Lower lobe of right lung (tissue), 2 donors: ENCODE data around the gene ZSWIM5. TPM values are rescaled to one million over a fixed set of nuclear protein-coding genes. Genes with fewer than 3 reads are reported as not detected.
"Not testable (repeated sequence)": the region's sequence is repeated elsewhere in the genome, so short reads cannot be mapped to it uniquely, and the experiment has no call there.

Experiments
- ATAC-seq, 2 donors: fragments of 200-7000 bp; cut with Tn5 transposase; one replicate each; pipeline ENCODE4 v1.9.1; 2020 to 2022; ENCODE audit warnings: mild to moderate bottlenecking in 2 of 2, moderate library complexity in 2 of 2
- DNase-seq: peaks from one replicate; pipeline ENCODE4 v3.0.0-alpha.2; 2020
- H3K27ac ChIP-seq: fragments of 200-600 bp; one replicate; pipeline ENCODE4 v1.8.0; 2022
- H3K27me3 ChIP-seq: fragments of 200-600 bp; one replicate; pipeline ENCODE4 v1.8.0; 2022; ENCODE audit warnings: low read depth
- H3K36me3 ChIP-seq: fragments of 200-600 bp; one replicate; pipeline ENCODE4 v1.8.0; 2022; ENCODE audit warnings: mild to moderate bottlenecking
- H3K4me1 ChIP-seq: fragments of 200-600 bp; one replicate; pipeline ENCODE4 v1.8.0; 2022
- H3K4me3 ChIP-seq: fragments of 200-600 bp; one replicate; pipeline ENCODE4 v1.8.0; 2022; ENCODE audit warnings: mild to moderate bottlenecking
- H3K9me3 ChIP-seq: fragments of 200-600 bp; one replicate; pipeline ENCODE4 v1.8.0; 2022
- intact Hi-C: fragments of 100-400 bp; cut with DNase I; formaldehyde crosslinking; loops from one replicate; pipeline ENCODE4 v1.11.0; 2022
- total RNA-seq: library from RNA; stranded (reverse); fragmentation: NEBNext Ultra II Directional; extraction: Animal tissue kit (Norgen Biotek cat#: 25700); gene quantifications from one replicate; pipeline ENCODE4 v1.2.1, GENCODE V29; 2021
- TF ChIP-seq, protein P1 (sequence below): fragments of 200-600 bp; IDR thresholded peaks from one replicate; pipeline ENCODE4 v1.8.0; 2022; ENCODE audit warnings: antibody characterized with exemption, mild to moderate bottlenecking
- donor health status: DM: no; HTN: yes; CAD: no; lungs with severe emphysema.

Gene ZSWIM5
- total RNA-seq, 1 donor from 2014 or later = 3.6 TPM

DNA sequence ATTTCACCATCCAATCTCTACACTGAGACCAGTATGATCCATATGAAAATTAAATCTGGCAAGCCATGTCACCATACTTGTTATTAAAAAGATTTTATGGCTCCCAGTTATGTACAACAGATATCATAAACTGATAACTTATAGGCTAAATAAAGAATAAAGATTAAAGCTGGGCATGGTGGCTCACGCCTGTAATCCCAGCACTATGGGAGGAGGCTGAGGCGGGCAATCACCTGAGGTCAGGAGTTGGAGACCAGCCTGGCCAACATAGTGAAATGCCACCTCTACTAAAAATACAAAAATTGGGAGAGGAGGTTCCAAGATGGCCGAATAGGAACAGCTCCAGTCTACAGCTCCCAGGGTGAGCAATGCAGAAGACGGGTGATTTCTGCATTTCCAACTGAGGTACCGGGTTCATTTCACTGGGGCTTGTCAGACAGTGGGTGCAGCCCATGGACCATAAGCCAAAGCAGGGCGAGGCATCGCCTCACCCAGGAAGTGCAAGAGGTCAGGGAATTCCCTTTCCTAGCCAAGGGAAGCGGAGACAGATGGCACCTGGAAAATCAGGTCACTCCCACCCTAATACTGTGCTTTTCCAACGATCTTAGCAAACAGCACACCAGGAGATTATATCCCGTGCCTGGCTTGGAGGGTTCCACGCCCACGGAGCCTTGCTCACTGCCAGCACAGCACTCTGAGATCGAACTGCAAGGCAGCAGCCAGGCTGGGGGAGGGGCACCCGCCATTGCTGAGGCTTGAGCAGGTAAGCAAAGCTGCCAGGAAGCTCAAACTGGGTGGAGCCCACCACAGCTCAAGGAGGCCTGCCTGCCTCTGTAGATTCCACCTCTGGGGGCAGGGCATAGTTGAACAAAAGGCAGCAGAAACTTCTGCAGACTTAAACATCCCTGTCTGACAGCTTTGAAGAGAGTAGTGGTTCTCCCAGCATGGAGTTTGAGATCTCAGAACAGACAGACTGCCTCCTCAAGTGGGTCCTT, 44.1 kb downstream of the ZSWIM5 start:
- ATAC-seq = not testable (repeated sequence)

DNA sequence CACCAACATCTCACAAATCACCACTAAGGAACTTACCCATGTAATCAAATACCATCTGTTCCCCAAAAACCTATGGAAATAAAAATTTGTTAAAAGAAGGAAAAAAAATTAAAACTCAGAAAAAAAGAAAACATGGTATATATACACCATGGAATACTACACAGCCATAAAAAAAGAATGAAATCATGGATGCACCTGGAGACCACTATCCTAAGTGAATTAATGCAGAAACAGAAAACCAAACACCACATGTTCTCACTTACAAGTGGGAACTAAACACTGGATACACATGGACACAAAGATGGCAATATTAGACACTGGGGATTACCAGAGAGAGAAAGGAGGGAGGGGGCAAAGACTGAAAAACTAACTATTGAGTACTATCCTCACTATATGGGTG, 50.4 kb downstream of the ZSWIM5 start:
- H3K9me3 ChIP-seq = no peaks in the 10 kb centered on the region

More for the DNA sequence above, 44.1 kb downstream of the ZSWIM5 start:
- H3K27ac ChIP-seq, DNase-seq, H3K36me3 ChIP-seq, H3K4me3 ChIP-seq, intact Hi-C loops, H3K4me1 ChIP-seq, H3K9me3 ChIP-seq, H3K27me3 ChIP-seq: not testable (repeated sequence)

DNA sequence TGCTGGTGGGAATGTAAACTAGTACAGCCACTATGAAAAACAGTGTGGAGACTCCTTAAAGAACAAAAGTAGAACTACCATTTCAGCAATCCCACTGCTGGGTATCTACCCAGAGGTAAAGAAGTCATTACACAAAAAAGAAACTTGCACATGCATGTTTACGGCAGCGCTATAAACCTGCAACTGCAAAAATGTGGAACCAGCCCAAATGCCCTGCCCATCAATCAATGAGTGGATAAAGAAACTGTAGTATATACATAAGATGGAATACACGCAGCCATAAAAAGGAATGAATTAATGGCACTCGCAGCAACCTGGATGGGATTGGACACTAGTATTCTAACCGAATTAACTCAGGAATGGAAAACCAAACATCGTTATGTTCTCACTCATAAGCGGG, 51.0 kb downstream of the ZSWIM5 start:
- Histone ChIP-seq H3K4me3 (no peak overlapping the region), H3K36me3 (no peaks in the 10 kb centered on the region), H3K9me3 (no peaks in the 10 kb centered on the region), H3K4me1 (no peaks in the 10 kb centered on the region), H3K27ac (no peak overlapping the region), H3K27me3 (no peaks in the 10 kb centered on the region)
- intact Hi-C loops = no loop called here
- DNase-seq (no peak), ATAC-seq (no peak)
- TF ChIP-seq, protein P1, sequence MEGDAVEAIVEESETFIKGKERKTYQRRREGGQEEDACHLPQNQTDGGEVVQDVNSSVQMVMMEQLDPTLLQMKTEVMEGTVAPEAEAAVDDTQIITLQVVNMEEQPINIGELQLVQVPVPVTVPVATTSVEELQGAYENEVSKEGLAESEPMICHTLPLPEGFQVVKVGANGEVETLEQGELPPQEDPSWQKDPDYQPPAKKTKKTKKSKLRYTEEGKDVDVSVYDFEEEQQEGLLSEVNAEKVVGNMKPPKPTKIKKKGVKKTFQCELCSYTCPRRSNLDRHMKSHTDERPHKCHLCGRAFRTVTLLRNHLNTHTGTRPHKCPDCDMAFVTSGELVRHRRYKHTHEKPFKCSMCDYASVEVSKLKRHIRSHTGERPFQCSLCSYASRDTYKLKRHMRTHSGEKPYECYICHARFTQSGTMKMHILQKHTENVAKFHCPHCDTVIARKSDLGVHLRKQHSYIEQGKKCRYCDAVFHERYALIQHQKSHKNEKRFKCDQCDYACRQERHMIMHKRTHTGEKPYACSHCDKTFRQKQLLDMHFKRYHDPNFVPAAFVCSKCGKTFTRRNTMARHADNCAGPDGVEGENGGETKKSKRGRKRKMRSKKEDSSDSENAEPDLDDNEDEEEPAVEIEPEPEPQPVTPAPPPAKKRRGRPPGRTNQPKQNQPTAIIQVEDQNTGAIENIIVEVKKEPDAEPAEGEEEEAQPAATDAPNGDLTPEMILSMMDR = no peak

More for the DNA sequence above, 50.4 kb downstream of the ZSWIM5 start:
- no peaks in the 10 kb centered on the region for H3K4me1 ChIP-seq
- DNase-seq (no peak), ATAC-seq (no peak)
- H3K4me3 ChIP-seq = no peak overlapping the region
- TF ChIP-seq, protein P1 = no peak
- H3K27me3 ChIP-seq = no peaks in the 10 kb centered on the region
- no peaks in the 10 kb centered on the region for H3K36me3 ChIP-seq
- H3K27ac ChIP-seq = no peak overlapping the region
- intact Hi-C loops = no loop called here

DNA sequence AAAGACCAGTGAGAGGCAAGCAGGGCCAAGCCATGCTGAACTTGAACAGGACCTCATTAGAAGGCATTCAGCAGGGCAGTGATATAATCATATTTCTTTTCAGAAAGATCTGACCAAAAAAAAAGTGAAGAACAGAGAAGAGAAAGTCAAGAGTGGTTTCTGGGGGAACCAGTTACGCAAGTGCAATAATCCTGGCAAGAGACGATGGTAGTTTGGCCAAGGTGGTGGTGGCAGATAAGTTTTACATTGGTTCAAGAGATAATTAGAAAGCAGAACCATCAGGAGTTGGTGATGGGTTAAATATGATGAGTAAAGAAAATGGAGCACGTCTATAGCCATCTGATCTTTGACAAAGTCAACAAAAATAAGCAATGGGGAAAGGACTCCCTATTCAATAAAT, 54.3 kb downstream of the ZSWIM5 start:
- intact Hi-C loops = no loop called here

DNA sequence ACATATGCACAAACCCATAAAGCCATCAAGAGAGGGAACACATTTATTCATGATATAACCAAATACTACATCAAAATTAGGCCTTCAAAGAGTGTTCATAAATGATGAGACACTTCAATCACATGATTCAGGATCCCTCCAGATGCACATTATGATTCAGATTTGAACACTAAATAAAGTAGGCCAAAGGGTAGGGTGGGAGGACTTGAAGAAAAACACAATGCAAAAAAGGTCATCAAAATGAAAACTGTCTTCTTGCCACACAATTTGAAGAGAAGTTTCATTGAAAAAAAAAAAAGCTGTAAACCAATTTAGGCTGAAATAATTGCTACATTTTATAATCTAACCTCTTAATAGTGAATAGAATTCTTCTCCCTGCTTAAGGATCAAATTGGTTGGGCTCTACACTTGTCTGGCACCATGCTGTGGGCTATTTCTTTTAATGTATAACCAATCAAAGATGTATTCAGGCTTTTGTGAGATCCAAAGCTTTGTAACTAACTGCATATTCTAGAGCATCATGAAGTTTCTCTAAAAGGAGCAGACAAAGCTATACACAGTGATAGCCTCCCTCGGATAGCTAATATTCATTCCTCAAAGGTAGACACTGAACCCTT, 58.1 kb downstream of the ZSWIM5 start:
- TF ChIP-seq, protein P1 = no peak
- ATAC-seq = no peak
- DNase-seq = no peak
- Histone ChIP-seq H3K36me3 (no peaks in the 10 kb centered on the region), H3K27me3 (no peaks in the 10 kb centered on the region), H3K9me3 (no peaks in the 10 kb centered on the region), H3K4me3 (no peak overlapping the region), H3K27ac (no peak overlapping the region), H3K4me1 (no peaks in the 10 kb centered on the region)
- intact Hi-C loops = no loop called here

More for the DNA sequence above, 54.3 kb downstream of the ZSWIM5 start:
- DNase-seq (no peak), ATAC-seq (no peak)
- Histone ChIP-seq H3K27ac (no peak overlapping the region), H3K9me3 (no peaks in the 10 kb centered on the region), H3K4me1 (no peaks in the 10 kb centered on the region), H3K27me3 (no peaks in the 10 kb centered on the region), H3K4me3 (no peak overlapping the region), H3K36me3 (no peaks in the 10 kb centered on the region)
- TF ChIP-seq, protein P1 = no peak

DNA sequence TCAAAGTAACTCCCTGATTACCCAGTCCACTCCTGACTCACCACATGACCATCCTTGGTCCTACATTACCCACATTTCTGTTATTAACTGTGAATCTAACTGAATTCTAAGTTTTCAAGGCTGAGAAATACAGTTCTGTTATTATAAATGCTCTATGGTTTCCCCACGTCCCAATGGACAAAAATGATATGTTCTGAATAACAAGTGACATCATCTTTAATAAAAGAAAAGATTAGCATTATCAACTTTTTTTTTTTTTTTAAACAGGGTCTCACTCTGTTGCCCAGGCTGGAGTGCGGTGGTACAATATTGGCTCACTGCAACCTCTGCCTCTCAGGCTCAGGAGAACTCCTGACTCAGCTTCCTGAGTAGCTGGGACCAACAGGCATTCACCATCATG, 59.6 kb downstream of the ZSWIM5 start:
- Histone ChIP-seq H3K36me3 (no peaks in the 10 kb centered on the region), H3K27ac (no peak overlapping the region), H3K27me3 (no peaks in the 10 kb centered on the region), H3K4me3 (no peak overlapping the region), H3K4me1 (no peaks in the 10 kb centered on the region), H3K9me3 (no peaks in the 10 kb centered on the region)
- DNase-seq (no peak), ATAC-seq (no peak)
- intact Hi-C loops = no loop called here
- TF ChIP-seq, protein P1 = no peak
